HL-60 (cell line): ENCODE data around the gene CDRT4.

Experiments
- DNase-seq, 2 experiments: peaks; one replicate each; pipeline ENCODE4 v3.0.0-alpha.2; 2010 to 2020; ENCODE audit warnings: low read depth in 1 of 2, low spot score in 1 of 2
- H3K27ac ChIP-seq: fragments of 250-450 bp; sonication (Bioruptor Pico); replicated peaks from 2 replicates; pipeline ENCODE4 v1.5.1; 2020; ENCODE audit warnings: mild to moderate bottlenecking, moderate library complexity
- H3K27me3 ChIP-seq: fragments of 250-450 bp; sonication (Bioruptor Pico); 2 replicates; pipeline ENCODE4 v1.5.1; 2021; ENCODE audit warnings: mild to moderate bottlenecking, moderate library complexity; ENCODE audit not compliant: insufficient read depth, poor library complexity, severe bottlenecking
- H3K4me3 ChIP-seq: replicated peaks from 2 replicates; pipeline ENCODE4 v1.5.1; 2011; ENCODE audit warnings: mild to moderate bottlenecking, control low read depth, low read length; ENCODE audit not compliant: insufficient read depth
- CTCF ChIP-seq: IDR thresholded peaks from one replicate; pipeline ENCODE4 v1.5.1; 2011; ENCODE audit warnings: low read length, control low read depth, inconsistent platforms; ENCODE audit not compliant: insufficient read depth
- GABPA ChIP-seq: IDR thresholded peaks from 2 replicates; pipeline ENCODE4 v1.6.1; 2012; ENCODE audit warnings: low read depth
- POLR2AphosphoS5 ChIP-seq: IDR thresholded peaks from 2 replicates; pipeline ENCODE4 v1.6.1; 2012; ENCODE audit warnings: low read depth
- REST ChIP-seq: IDR thresholded peaks from 2 replicates; pipeline ENCODE4 v1.6.1; 2012; ENCODE audit warnings: low read depth; ENCODE audit not compliant: insufficient replicate concordance
- SPI1 ChIP-seq: IDR thresholded peaks from 2 replicates; pipeline ENCODE4 v1.6.1; 2012; ENCODE audit warnings: low read depth, mild to moderate bottlenecking, borderline replicate concordance

Gene CDRT4

GRCh38 chr17:15411384-15412198 lies 55.8 kb downstream of the CDRT4 start:
- peak; percentile 46 to 62 for DNase-seq
- H3K4me3 ChIP-seq = no peak overlapping the region

GRCh38 chr17:15409721-15410250 lies 57.6 kb downstream of the CDRT4 start:
- Histone ChIP-seq H3K4me3 (no peak overlapping the region), H3K27ac (no peak overlapping the region), H3K27me3 (no peaks in the 10 kb centered on the region)
- DNase-seq = no peak
- TF ChIP-seq CTCF (no peak), GABPA (no peak), SPI1 (no peak), POLR2AphosphoS5 (no peak), REST (no peak)

More at GRCh38 chr17:15411384-15412198, 55.8 kb downstream of the CDRT4 start:
- no peak for TF ChIP-seq GABPA
- TF ChIP-seq SPI1 = peak; percentile 48; the same call in 1 of the 2 replicates
- H3K27me3 ChIP-seq = no peaks in the 10 kb centered on the region
- H3K27ac ChIP-seq = no peak overlapping the region; the same call in 1 of the 2 replicates

GRCh38 chr17:15408803-15409202 lies 58.6 kb downstream of the CDRT4 start:
- Histone ChIP-seq H3K27me3 (no peaks in the 10 kb centered on the region), H3K4me3 (no peak overlapping the region), H3K27ac (no peak overlapping the region)
- no peak for TF ChIP-seq POLR2AphosphoS5
- TF ChIP-seq REST = no peak
- no peak for TF ChIP-seq GABPA
- TF ChIP-seq CTCF = no peak
- TF ChIP-seq SPI1 = no peak
- DNase-seq = no peak

- no peak for TF ChIP-seq SPI1
- no peak for TF ChIP-seq CTCF
- TF ChIP-seq REST = no peak
- no peak for TF ChIP-seq POLR2AphosphoS5
- TF ChIP-seq GABPA = no peak
- no peak overlapping the region for H3K4me3 ChIP-seq
- no peak overlapping the region for H3K27ac ChIP-seq
- H3K27me3 ChIP-seq = no peaks in the 10 kb centered on the region
- DNase-seq = no peak
Observed at GRCh38 chr17:15406081-15406480, 61.3 kb downstream of the CDRT4 start.
